GM23338 (cell line): ENCODE data around the gene RBM24. TPM values are rescaled to one million over a fixed set of nuclear protein-coding genes. Genes with fewer than 3 reads are reported as not detected.

ENCODE experiments used
- ATAC-seq: fragments of 200-7000 bp; cut with Tn5 transposase; 3 replicates; pipeline ENCODE4 v1.9.1; 2020
- DNase-seq: peaks from one replicate; pipeline ENCODE4 v3.0.0-alpha.2; 2015; ENCODE audit warnings: low spot score
- H2AFZ ChIP-seq: fragments of 200-600 bp; sonication (generic); 2 replicates; pipeline ENCODE4 v1.8.0; 2016; ENCODE audit warnings: antibody characterized with exemption, mild to moderate bottlenecking, moderate library complexity
- H3F3A ChIP-seq: fragments of 200-600 bp; sonication (generic); replicated peaks from 2 replicates; pipeline ENCODE4 v1.8.0; 2017; ENCODE audit warnings: antibody characterized with exemption, mixed run types, low read depth
- H3K27ac ChIP-seq: fragments of 200-600 bp; sonication (generic); 2 replicates; pipeline ENCODE4 v1.6.1; 2016; ENCODE audit warnings: low read depth
- H3K27me3 ChIP-seq: fragments of 200-600 bp; sonication (generic); 2 replicates; pipeline ENCODE4 v1.8.0; 2016; ENCODE audit warnings: mild to moderate bottlenecking, mixed run types, moderate library complexity; ENCODE audit not compliant: insufficient read depth
- H3K36me3 ChIP-seq: fragments of 200-600 bp; sonication (generic); 2 replicates; pipeline ENCODE4 v1.8.0; 2016; ENCODE audit warnings: mild to moderate bottlenecking; ENCODE audit not compliant: insufficient read depth
- H3K4me1 ChIP-seq: fragments of 200-600 bp; sonication (generic); 2 replicates; pipeline ENCODE4 v1.8.0; 2016; ENCODE audit warnings: mild to moderate bottlenecking, moderate library complexity; ENCODE audit not compliant: insufficient read depth
- H3K4me2 ChIP-seq: fragments of 200-600 bp; sonication (generic); 2 replicates; pipeline ENCODE4 v1.7.1; 2017; ENCODE audit warnings: mixed run types
- H3K4me3 ChIP-seq: fragments of 200-600 bp; sonication (generic); 2 replicates; pipeline ENCODE4 v1.6.1; 2016; ENCODE audit warnings: mixed run types
- H3K79me2 ChIP-seq: fragments of 200-600 bp; sonication (generic); replicated peaks from 2 replicates; pipeline ENCODE4 v1.8.0; 2017; ENCODE audit warnings: mild to moderate bottlenecking; ENCODE audit not compliant: insufficient read depth
- H3K9me2 ChIP-seq: fragments of 200-600 bp; sonication (generic); 2 replicates; pipeline ENCODE4 v1.8.0; 2017; ENCODE audit not compliant: insufficient read depth
- H4K20me1 ChIP-seq: fragments of 200-600 bp; sonication (generic); replicated peaks from 2 replicates; pipeline ENCODE4 v1.8.0; 2017; ENCODE audit warnings: mild to moderate bottlenecking; ENCODE audit not compliant: insufficient read depth
- H3K27ac Mint-ChIP-seq: 2 replicates; pipeline ENCODE4 v1.8.0; 2020; ENCODE audit warnings: inconsistent platforms, mild to moderate bottlenecking, moderate library complexity, mixed read lengths
- H3K27me3 Mint-ChIP-seq: 3 replicates; pipeline ENCODE4 v1.8.0; 2022; ENCODE audit warnings: low read depth, mild to moderate bottlenecking, moderate library complexity, mixed read lengths, inconsistent platforms; ENCODE audit not compliant: insufficient read depth, poor library complexity
- H3K36me3 Mint-ChIP-seq: 3 replicates; pipeline ENCODE4 v1.8.0; 2021; ENCODE audit warnings: low read depth, mild to moderate bottlenecking, inconsistent platforms, moderate library complexity, mixed read lengths
- H3K4me1 Mint-ChIP-seq: 3 replicates; pipeline ENCODE4 v1.8.0; 2020; ENCODE audit warnings: mild to moderate bottlenecking, inconsistent platforms, mixed read lengths
- H3K4me3 Mint-ChIP-seq: 3 replicates; pipeline ENCODE4 v1.8.0; 2021; ENCODE audit warnings: moderate library complexity, mild to moderate bottlenecking, inconsistent platforms, mixed read lengths
- H3K9me3 Mint-ChIP-seq: 3 replicates; pipeline ENCODE4 v1.8.0; 2020; ENCODE audit warnings: moderate library complexity, mild to moderate bottlenecking, inconsistent platforms, mixed read lengths
- CREB1 ChIP-seq: fragments of 250-450 bp; sonication (Bioruptor Pico); IDR thresholded peaks from 2 replicates; pipeline ENCODE4 v1.5.0; 2020; ENCODE audit warnings: low read depth, mild to moderate bottlenecking, moderate library complexity
- CTCF ChIP-seq, 2 experiments: fragments of 200-600 bp in 1 of 2; sonication (generic) in 1 of 2; conservative IDR thresholded peaks; 2 replicates each; pipeline versions ENCODE4 v1.5.1 to v1.6.1; 2016 to 2017; ENCODE audit warnings: antibody characterized with exemption in 2 of 2, low read depth in 2 of 2, mild to moderate bottlenecking in 2 of 2, moderate library complexity in 1 of 2
- EZH2 ChIP-seq: fragments of 200-600 bp; sonication (generic); IDR thresholded peaks from one replicate; pipeline ENCODE4 v1.8.0; 2017; ENCODE audit warnings: antibody characterized with exemption, mild to moderate bottlenecking, low read depth; ENCODE audit not compliant: unreplicated experiment
- EZH2phosphoT487 ChIP-seq: fragments of 200-600 bp; sonication (generic); IDR thresholded peaks from one replicate; pipeline ENCODE4 v1.8.1; 2018; ENCODE audit warnings: antibody characterized with exemption; ENCODE audit not compliant: unreplicated experiment
- REST ChIP-seq: IDR thresholded peaks from one replicate; pipeline ENCODE4 v1.6.1; 2018; ENCODE audit warnings: antibody characterized with exemption; ENCODE audit not compliant: unreplicated experiment
- STAT1 ChIP-seq: IDR thresholded peaks from one replicate; pipeline ENCODE4 v1.6.1; 2016; ENCODE audit warnings: antibody characterized with exemption; ENCODE audit not compliant: unreplicated experiment
- ZNF114 ChIP-seq: fragments of 250-450 bp; sonication (Bioruptor Pico); IDR thresholded peaks from 2 replicates; pipeline ENCODE4 v1.5.0; 2020; ENCODE audit warnings: mild to moderate bottlenecking, moderate library complexity
- ZNF331 ChIP-seq: fragments of 250-450 bp; sonication (Bioruptor Pico); IDR thresholded peaks from 2 replicates; pipeline ENCODE4 v1.5.0; 2020; ENCODE audit warnings: low read depth, mild to moderate bottlenecking, moderate library complexity
- ZNF462 ChIP-seq: fragments of 250-450 bp; sonication (Bioruptor Pico); IDR thresholded peaks from 2 replicates; pipeline ENCODE4 v1.5.0; 2020; ENCODE audit warnings: mild to moderate bottlenecking, moderate library complexity
- polyA plus RNA-seq: library from polyadenylated mRNA; unstranded; fragments of >200 nt; fragmentation: Nextera tagmentation; extraction: Ambion mirVana; gene quantifications from 2 replicates; pipeline ENCODE4 v1.2.1, GENCODE V29; 2016
- total RNA-seq: library from RNA; depleted of rRNA; stranded (reverse); fragments of >200 nt; shearing (Covaris generic); gene quantifications from 2 replicates; pipeline ENCODE4 v1.2.3, GENCODE V29; 2014
- TF ChIP-seq, protein P1 (sequence below): IDR thresholded peaks from 2 replicates; pipeline ENCODE4 v1.6.1; 2016; ENCODE audit warnings: antibody characterized with exemption

The RBM24 gene
- total and polyA plus RNA-seq, 2 experiments from 2014 or later: 0.27 to 1.3 TPM

DNA sequence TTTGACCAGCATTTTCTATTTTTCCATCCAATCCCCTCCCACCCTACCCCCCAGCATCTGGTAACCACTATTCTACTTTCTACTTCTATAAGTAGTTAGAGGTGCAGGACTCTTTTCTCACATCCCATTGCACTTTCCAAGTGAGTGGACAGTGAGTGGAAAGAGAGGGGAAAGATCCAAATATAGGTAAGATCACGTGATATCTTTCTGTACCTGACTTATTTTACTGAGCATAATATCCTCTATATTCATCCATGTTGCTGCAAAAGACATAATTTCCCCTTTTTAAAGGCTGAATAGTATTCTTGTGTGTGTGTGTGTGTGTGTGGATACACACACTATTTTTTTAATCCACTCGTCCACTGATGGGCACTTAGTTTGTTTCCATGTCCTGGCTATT is 18.1 kb downstream of the RBM24 start:
- Histone ChIP-seq H3K27me3 (no peaks in the 10 kb centered on the region), H3K79me2 (no peaks in the 10 kb centered on the region), H3K4me2 (no peak overlapping the region), H3K4me3 (no peak overlapping the region), H3F3A (no peaks in the 10 kb centered on the region), H3K27ac (no peak overlapping the region), H3K36me3 (no peaks in the 10 kb centered on the region), H4K20me1 (no peaks in the 10 kb centered on the region), H3K9me2 (no peaks in the 10 kb centered on the region), H2AFZ (no peak overlapping the region), H3K4me1 (no peaks in the 10 kb centered on the region)
- ATAC-seq (no peak), DNase-seq (no peak)
- Mint-ChIP-seq H3K4me3 (no peak overlapping the region), H3K27ac (no peak overlapping the region), H3K36me3 (no peaks in the 10 kb centered on the region), H3K9me3 (peaks cover 2% of the 10 kb centered on the region; the same call in 2 of the 3 replicates), H3K4me1 (no peaks in the 10 kb centered on the region), H3K27me3 (peaks cover 2% of the 10 kb centered on the region)
- TF ChIP-seq ZNF114 (no peak), EZH2phosphoT487 (no peak), STAT1 (no peak), ZNF331 (CRISPR knock-in tag) (no peak), CTCF (conservative IDR thresholded peaks at IDR 0.05; ENCODE audit: low read depth in 2 of 2) (no peak)
- TF ChIP-seq, protein P1, sequence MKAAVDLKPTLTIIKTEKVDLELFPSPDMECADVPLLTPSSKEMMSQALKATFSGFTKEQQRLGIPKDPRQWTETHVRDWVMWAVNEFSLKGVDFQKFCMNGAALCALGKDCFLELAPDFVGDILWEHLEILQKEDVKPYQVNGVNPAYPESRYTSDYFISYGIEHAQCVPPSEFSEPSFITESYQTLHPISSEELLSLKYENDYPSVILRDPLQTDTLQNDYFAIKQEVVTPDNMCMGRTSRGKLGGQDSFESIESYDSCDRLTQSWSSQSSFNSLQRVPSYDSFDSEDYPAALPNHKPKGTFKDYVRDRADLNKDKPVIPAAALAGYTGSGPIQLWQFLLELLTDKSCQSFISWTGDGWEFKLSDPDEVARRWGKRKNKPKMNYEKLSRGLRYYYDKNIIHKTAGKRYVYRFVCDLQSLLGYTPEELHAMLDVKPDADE: no peak

GRCh38 chr6:17299750-17300149 is 18.6 kb downstream of the RBM24 start:
- no peak for DNase-seq
- H4K20me1 ChIP-seq: no peaks in the 10 kb centered on the region
- no peaks in the 10 kb centered on the region for H3K36me3 Mint-ChIP-seq
- H3K27ac ChIP-seq: no peak overlapping the region
- no peaks in the 10 kb centered on the region; the same call in 1 of the 2 replicates for H3K4me1 ChIP-seq
- H3K9me3 Mint-ChIP-seq: peaks cover 2% of the 10 kb centered on the region; the same call in 2 of the 3 replicates
- H3K36me3 ChIP-seq: no peaks in the 10 kb centered on the region
- H3K4me2 ChIP-seq: no peak overlapping the region
- no peak overlapping the region for H3K4me3 ChIP-seq
- no peak overlapping the region for H3K27ac Mint-ChIP-seq
- no peaks in the 10 kb centered on the region for H3K9me2 ChIP-seq
- H3K4me3 Mint-ChIP-seq: no peak overlapping the region
- no peaks in the 10 kb centered on the region; the same call in 2 of the 3 replicates for H3K4me1 Mint-ChIP-seq
- H3K27me3 ChIP-seq: no peaks in the 10 kb centered on the region
- ATAC-seq: no peak
- no peaks in the 10 kb centered on the region for H3F3A ChIP-seq
- no peak overlapping the region for H2AFZ ChIP-seq
- peaks cover 2% of the 10 kb centered on the region for H3K27me3 Mint-ChIP-seq
- no peaks in the 10 kb centered on the region for H3K79me2 ChIP-seq
- TF ChIP-seq CREB1 (CRISPR knock-in tag) (no peak), EZH2phosphoT487 (no peak), REST (no peak), EZH2 (no peak), ZNF462 (no peak)
